ENCODE measurements around the gene NCOA7.
"Not testable (repeated sequence)": the region's sequence is repeated elsewhere in the genome, so short reads cannot be mapped to it uniquely, and the experiment has no call there.

NCOA7 gene

DNA sequence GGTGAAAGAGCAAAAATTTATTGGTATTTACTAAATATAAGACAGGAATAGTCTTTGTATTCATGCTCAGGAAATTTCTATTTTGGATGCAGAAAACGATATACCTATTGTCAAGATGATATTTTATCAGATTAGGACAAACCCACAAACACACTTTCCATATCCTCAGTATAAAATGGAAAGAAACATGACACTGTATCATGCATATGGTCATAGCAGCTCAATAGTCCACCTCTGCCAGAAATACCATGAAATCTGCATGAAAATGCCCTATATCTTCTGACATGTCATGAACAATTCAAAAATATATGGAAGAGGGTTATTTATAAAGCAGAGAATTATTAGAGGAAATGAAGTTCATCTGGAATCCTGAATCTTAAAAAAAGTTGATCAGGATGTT is 154.1 kb downstream of the NCOA7 start:
- TF ChIP-seq, protein P1, sequence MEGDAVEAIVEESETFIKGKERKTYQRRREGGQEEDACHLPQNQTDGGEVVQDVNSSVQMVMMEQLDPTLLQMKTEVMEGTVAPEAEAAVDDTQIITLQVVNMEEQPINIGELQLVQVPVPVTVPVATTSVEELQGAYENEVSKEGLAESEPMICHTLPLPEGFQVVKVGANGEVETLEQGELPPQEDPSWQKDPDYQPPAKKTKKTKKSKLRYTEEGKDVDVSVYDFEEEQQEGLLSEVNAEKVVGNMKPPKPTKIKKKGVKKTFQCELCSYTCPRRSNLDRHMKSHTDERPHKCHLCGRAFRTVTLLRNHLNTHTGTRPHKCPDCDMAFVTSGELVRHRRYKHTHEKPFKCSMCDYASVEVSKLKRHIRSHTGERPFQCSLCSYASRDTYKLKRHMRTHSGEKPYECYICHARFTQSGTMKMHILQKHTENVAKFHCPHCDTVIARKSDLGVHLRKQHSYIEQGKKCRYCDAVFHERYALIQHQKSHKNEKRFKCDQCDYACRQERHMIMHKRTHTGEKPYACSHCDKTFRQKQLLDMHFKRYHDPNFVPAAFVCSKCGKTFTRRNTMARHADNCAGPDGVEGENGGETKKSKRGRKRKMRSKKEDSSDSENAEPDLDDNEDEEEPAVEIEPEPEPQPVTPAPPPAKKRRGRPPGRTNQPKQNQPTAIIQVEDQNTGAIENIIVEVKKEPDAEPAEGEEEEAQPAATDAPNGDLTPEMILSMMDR (IDR thresholded peaks at IDR 0.05; ENCODE audit: control insufficient read depth, extremely low read depth, insufficient read depth), result no peak
- DNase-seq (ENCODE audit: low read depth), result no peak
- no peak overlapping the region for H3K4me3 ChIP-seq (ENCODE audit: low read depth, low read length)

DNA sequence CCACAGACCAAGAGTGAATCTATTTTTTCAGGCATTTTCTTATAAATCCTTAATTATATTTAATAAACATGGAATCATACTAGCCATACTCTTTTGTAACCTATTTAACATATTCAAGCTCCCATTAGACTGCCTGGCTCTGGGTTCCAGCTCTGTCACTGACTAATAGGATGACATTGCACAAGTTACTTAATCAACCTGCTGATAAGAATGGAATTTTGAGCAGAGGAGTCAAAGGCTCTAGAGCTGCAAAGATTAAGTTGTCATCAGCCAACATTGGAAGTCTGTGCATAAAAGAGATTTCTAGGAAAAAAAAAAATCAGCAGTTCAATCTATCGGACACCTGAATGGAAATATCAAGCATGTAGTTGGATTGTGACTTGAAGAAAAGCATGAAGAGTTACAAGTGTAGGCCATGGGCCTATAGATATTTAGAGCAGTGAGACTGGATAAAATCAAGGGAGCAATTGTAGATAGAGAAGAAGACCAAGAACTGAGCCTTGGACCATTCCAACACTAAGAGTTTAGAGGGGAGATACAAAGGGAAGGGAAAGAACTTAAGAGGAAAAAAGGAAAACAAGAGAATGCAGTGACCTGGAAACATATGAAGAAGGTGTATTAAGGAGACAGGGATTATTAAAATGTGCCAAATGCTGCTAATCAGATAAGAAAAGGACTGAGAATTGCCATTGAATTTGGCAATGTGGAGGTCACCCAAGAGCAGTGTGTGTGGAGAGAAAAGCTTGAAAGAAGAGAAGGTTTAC is 154.8 kb downstream of the NCOA7 start:
- no peak for DNase-seq (ENCODE audit: low read depth)

DNA sequence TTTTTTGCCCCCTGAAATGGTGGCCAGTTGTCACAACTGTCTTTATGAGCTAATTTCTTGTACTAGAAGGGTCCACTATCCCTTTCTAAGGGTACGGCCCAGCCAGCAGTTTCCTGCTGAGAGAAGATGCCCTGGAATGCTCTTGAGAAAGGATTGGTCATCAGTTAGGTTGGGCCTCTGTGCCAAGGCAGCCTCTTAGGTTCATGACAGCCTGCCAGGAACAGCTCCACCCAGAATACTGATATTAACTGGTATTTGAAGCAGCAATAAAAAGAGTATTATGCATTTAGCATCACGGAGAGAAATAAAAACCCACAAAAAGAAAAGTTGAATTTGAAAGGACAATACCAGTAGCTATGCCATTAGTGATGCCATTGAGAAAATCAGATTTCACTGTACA is 156.9 kb downstream of the NCOA7 start:
- TF ChIP-seq, protein P1 (IDR thresholded peaks at IDR 0.05; ENCODE audit: control insufficient read depth, extremely low read depth, insufficient read depth), result no peak
- no peak for DNase-seq (ENCODE audit: low read depth)
- H3K4me3 ChIP-seq (ENCODE audit: low read depth, low read length), result no peak overlapping the region

More for the DNA sequence above, 154.8 kb downstream of the NCOA7 start:
- no peak overlapping the region for H3K4me3 ChIP-seq (ENCODE audit: low read depth, low read length)
- TF ChIP-seq, protein P1 (IDR thresholded peaks at IDR 0.05; ENCODE audit: control insufficient read depth, extremely low read depth, insufficient read depth), result no peak

DNA sequence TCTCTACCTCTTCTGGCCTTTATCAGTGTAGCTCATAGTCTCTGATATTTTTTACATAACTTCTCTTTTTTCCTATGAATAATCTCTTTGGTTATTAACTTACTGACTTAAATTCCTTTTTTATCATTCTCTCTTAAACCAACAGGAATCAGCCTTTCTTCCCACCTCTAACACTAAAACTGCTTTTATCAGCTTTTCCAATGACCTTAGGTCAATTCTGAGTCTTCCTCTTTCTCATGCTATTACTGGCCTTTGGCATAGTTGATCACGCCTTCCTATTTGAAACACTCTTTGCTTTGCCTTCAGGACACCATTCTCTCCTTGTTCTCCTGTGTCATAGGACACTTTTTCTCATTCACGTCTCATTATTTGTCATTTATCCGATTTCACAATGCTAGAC is 157.7 kb downstream of the NCOA7 start:
- H3K4me3 ChIP-seq (ENCODE audit: low read depth, low read length), result no peak overlapping the region
- DNase-seq (ENCODE audit: low read depth), result no peak

DNA sequence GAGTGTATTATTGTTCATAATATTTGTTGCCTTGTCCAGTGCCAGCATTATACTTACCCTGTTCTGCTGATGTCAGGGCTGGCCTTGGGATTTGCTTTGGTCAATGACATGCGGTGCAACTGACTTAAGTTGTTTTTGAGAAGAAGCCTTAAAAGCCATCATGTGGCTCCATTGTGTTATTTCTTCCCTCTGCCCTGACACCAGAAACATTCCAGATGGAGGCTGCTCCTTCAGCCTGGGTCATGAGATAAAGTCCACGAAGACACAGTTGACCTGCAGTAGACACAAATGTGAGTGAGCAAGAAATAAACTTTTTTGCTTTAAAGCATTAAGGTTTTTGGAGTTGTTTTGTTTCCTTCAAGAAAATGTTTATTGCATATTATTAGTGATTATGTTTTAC is 158.3 kb downstream of the NCOA7 start:
- TF ChIP-seq, protein P1 (IDR thresholded peaks at IDR 0.05; ENCODE audit: control insufficient read depth, extremely low read depth, insufficient read depth), result no peak
- DNase-seq (ENCODE audit: low read depth), result no peak
- no peak overlapping the region for H3K4me3 ChIP-seq (ENCODE audit: low read depth, low read length)

More for the DNA sequence above, 157.7 kb downstream of the NCOA7 start:
- TF ChIP-seq, protein P1 (IDR thresholded peaks at IDR 0.05; ENCODE audit: control insufficient read depth, extremely low read depth, insufficient read depth), result no peak

DNA sequence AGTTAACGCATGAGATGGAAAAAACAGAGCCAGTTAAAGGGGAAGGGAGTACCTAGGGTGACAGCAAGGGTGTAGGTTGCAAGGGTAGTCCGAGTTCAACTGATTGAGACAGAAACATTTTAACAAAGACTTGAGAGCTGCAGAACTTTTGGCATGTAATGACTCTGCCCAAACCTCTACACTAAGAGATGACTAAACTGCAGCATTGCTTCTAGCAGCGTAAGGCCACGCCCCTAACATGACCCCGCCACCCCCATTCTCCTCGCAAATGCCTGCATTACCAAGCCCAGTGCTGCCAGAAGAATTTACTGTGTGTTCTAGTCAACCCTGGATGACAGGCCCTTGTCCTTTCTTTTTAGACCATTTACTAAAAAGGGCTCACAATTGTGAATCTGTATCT is 159.5 kb downstream of the NCOA7 start:
- H3K4me3 ChIP-seq (ENCODE audit: low read depth, low read length), result no peak overlapping the region
- TF ChIP-seq, protein P1 (IDR thresholded peaks at IDR 0.05; ENCODE audit: control insufficient read depth, extremely low read depth, insufficient read depth), result no peak
- DNase-seq (ENCODE audit: low read depth), result no peak

DNA sequence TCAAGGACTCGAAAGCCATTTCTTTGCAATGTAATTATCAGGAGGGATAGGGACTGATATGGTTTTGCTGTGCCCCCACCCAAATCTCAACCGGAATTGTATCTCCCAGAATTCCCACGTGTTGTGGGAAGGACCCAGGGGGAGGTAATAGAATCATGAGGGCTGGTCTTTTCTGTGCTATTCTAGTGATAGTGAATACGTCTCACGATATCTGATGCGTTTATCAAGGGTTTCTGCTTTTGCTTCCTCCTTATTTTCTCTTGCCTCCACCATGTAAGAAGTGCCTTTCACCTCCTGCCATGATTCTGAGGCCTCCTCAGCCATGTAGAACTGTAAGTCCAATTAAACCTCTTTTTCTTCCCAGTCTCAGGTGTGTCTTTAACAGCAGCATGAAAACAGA is 160.0 kb downstream of the NCOA7 start:
- not testable (repeated sequence) for H3K4me3 ChIP-seq (ENCODE audit: low read depth, low read length); DNase-seq (ENCODE audit: low read depth)
